ENCODE measurements around the gene AMOTL2. TPM values are rescaled to one million over a fixed set of nuclear protein-coding genes. Genes with fewer than 3 reads are reported as not detected.
A peak's percentile ranks its signal among the peaks of the same experiment; 100 is the strongest.

The AMOTL2 gene
- total RNA-seq, 4 donors from 2014 or later = 20.3 to 72.8 (median 31.6) TPM

GRCh38 chr3:134364936-134365765 lies 9.1 kb downstream of the AMOTL2 start:
- peak overlapping the region in 1 of 4 donors; percentile 41 for H3K4me3 ChIP-seq
- H3K4me1 ChIP-seq = peaks cover 0 to 69% (median 7%) of the 10 kb centered on the region in 4 donors
- H3K27me3 ChIP-seq = no peaks in the 10 kb centered on the region
- no peaks in the 10 kb centered on the region for H3K9me3 ChIP-seq
- peak overlapping the region; percentile 51 to 87 (median 73) for H3K27ac ChIP-seq
- peaks cover 0 to 79% (median 0%) of the 10 kb centered on the region in 3 donors for H3K36me3 ChIP-seq
- TF ChIP-seq POLR2A (IDR thresholded peaks at IDR 0.05) (no peak), CTCF (IDR thresholded peaks at IDR 0.05) (no peak)
- peak in 2 of 3 donors; percentile 40 to 47 for DNase-seq

GRCh38 chr3:134364061-134364935 lies 9.9 kb downstream of the AMOTL2 start:
- Histone ChIP-seq H3K4me3 (peak overlapping the region; percentile 19 to 45 (median 38)), H3K4me1 (peaks cover 0 to 61% (median 7%) of the 10 kb centered on the region in 4 donors), H3K36me3 (peaks cover 0 to 79% (median 0%) of the 10 kb centered on the region in 3 donors), H3K27ac (peak overlapping the region; percentile 51 to 87 (median 73)), H3K9me3 (no peaks in the 10 kb centered on the region), H3K27me3 (no peaks in the 10 kb centered on the region)
- DNase-seq = peak; percentile 48 to 92 (median 91)
- TF ChIP-seq CTCF (IDR thresholded peaks at IDR 0.05) = no peak
- no peak for TF ChIP-seq POLR2A (IDR thresholded peaks at IDR 0.05)

GRCh38 chr3:134363381-134363755 lies 10.9 kb downstream of the AMOTL2 start:
- Histone ChIP-seq H3K27ac (peak overlapping the region; percentile 51 to 87 (median 73)), H3K9me3 (no peaks in the 10 kb centered on the region), H3K36me3 (peaks cover 0 to 79% (median 0%) of the 10 kb centered on the region in 3 donors), H3K27me3 (no peaks in the 10 kb centered on the region), H3K4me3 (peak overlapping the region in 1 of 4 donors; percentile 41), H3K4me1 (peaks cover 0 to 61% (median 7%) of the 10 kb centered on the region in 4 donors)
- DNase-seq = peak in 1 of 3 donors; percentile 33
- no peak for TF ChIP-seq CTCF (IDR thresholded peaks at IDR 0.05)

GRCh38 chr3:134362670-134363380 lies 11.4 kb downstream of the AMOTL2 start:
- Histone ChIP-seq H3K9me3 (no peaks in the 10 kb centered on the region), H3K27me3 (no peaks in the 10 kb centered on the region), H3K4me3 (no peak overlapping the region), H3K36me3 (peaks cover 0 to 78% (median 0%) of the 10 kb centered on the region in 3 donors), H3K27ac (peak overlapping the region; percentile 51 to 87 (median 73)), H3K4me1 (peaks cover 0 to 59% (median 7%) of the 10 kb centered on the region in 4 donors)
- no peak for TF ChIP-seq CTCF (IDR thresholded peaks at IDR 0.05)
- no peak for TF ChIP-seq POLR2A (IDR thresholded peaks at IDR 0.05)
- DNase-seq = peak in 1 of 3 donors; percentile 33

GRCh38 chr3:134362221-134362620 lies 12.0 kb downstream of the AMOTL2 start:
- peak in 1 of 3 donors; percentile 21 for DNase-seq
- no peak for TF ChIP-seq POLR2A (IDR thresholded peaks at IDR 0.05)
- no peak for TF ChIP-seq CTCF (IDR thresholded peaks at IDR 0.05)
- Histone ChIP-seq H3K27ac (peak overlapping the region in 2 of 4 donors; percentile 25 to 85), H3K27me3 (no peaks in the 10 kb centered on the region), H3K36me3 (peaks cover 0 to 78% (median 0%) of the 10 kb centered on the region in 3 donors), H3K4me1 (peaks cover 0 to 53% (median 7%) of the 10 kb centered on the region in 4 donors), H3K4me3 (no peak overlapping the region), H3K9me3 (no peaks in the 10 kb centered on the region)

Measured in Peyer's patch (tissue), 4 donors.